ENCODE results near the gene FCRL4. TPM values are rescaled to one million over a fixed set of nuclear protein-coding genes. Genes with fewer than 3 reads are reported as not detected.

FCRL4 gene
- total RNA-seq: not detected

- Mint-ChIP-seq H3K36me3 (no peaks in the 10 kb centered on the region), H3K27me3 (peaks cover 19% of the 10 kb centered on the region), H3K4me1 (peaks cover 11% of the 10 kb centered on the region), H3K9me3 (no peaks in the 10 kb centered on the region), H3K4me3 (no peak within 1 kb of the TSS), H3K27ac (no peak within 1 kb of the TSS)
- ATAC-seq (ENCODE audit: low read depth): no peak
- no peak for DNase-seq
- POLR2A ChIA-PET: no interaction called here
These were observed at the start of gene FCRL4 for GRCh38 chr1:157597959-157598667. FCRL4 (minus strand) TSS chr1:157598085; CDS start chr1:157597944, 141 bp downstream.

- Mint-ChIP-seq H3K27me3 (peaks cover 10% of the 10 kb centered on the region), H3K36me3 (no peaks in the 10 kb centered on the region), H3K27ac (no peak overlapping the region), H3K9me3 (no peaks in the 10 kb centered on the region), H3K4me3 (no peak overlapping the region), H3K4me1 (no peaks in the 10 kb centered on the region)
- POLR2A ChIA-PET: no interaction called here
- no peak for ATAC-seq (ENCODE audit: low read depth)
- no peak for DNase-seq
These were observed 48.3 kb upstream of the FCRL4 start for GRCh38 chr1:157646144-157646543.

- Mint-ChIP-seq H3K36me3 (no peaks in the 10 kb centered on the region), H3K9me3 (no peaks in the 10 kb centered on the region), H3K4me3 (no peak overlapping the region), H3K27me3 (peaks cover 4% of the 10 kb centered on the region), H3K4me1 (no peaks in the 10 kb centered on the region), H3K27ac (no peak overlapping the region)
- ATAC-seq (ENCODE audit: low read depth) (no peak), DNase-seq (no peak)
- POLR2A ChIA-PET: no interaction called here
These were observed 43.3 kb upstream of the FCRL4 start for GRCh38 chr1:157641177-157641576.

GRCh38 chr1:157639800-157640199 lies 41.9 kb upstream of the FCRL4 start:
- Mint-ChIP-seq H3K9me3 (no peaks in the 10 kb centered on the region), H3K4me1 (no peaks in the 10 kb centered on the region), H3K27me3 (peaks cover 2% of the 10 kb centered on the region), H3K36me3 (no peaks in the 10 kb centered on the region), H3K27ac (no peak overlapping the region), H3K4me3 (no peak overlapping the region)
- POLR2A ChIA-PET: no interaction called here
- DNase-seq: no peak
- no peak for ATAC-seq (ENCODE audit: low read depth)

GRCh38 chr1:157628773-157629172 lies 30.9 kb upstream of the FCRL4 start:
- Mint-ChIP-seq H3K4me1 (peaks cover 2% of the 10 kb centered on the region), H3K27me3 (peaks cover 31% of the 10 kb centered on the region), H3K9me3 (no peaks in the 10 kb centered on the region), H3K36me3 (no peaks in the 10 kb centered on the region), H3K4me3 (no peak overlapping the region), H3K27ac (no peak overlapping the region)
- DNase-seq (no peak), ATAC-seq (ENCODE audit: low read depth) (no peak)
- POLR2A ChIA-PET: no interaction called here

- Mint-ChIP-seq H3K36me3 (no peaks in the 10 kb centered on the region), H3K27ac (no peak overlapping the region), H3K4me3 (no peak overlapping the region), H3K4me1 (peaks cover 2% of the 10 kb centered on the region), H3K9me3 (no peaks in the 10 kb centered on the region), H3K27me3 (peaks cover 24% of the 10 kb centered on the region)
- POLR2A ChIA-PET: no interaction called here
- DNase-seq (no peak), ATAC-seq (ENCODE audit: low read depth) (no peak)
These were observed 28.2 kb upstream of the FCRL4 start for GRCh38 chr1:157626099-157626498.

GRCh38 chr1:157624471-157624870 lies 26.6 kb upstream of the FCRL4 start:
- Mint-ChIP-seq H3K36me3 (no peaks in the 10 kb centered on the region), H3K27me3 (peaks cover 16% of the 10 kb centered on the region), H3K4me1 (peaks cover 2% of the 10 kb centered on the region), H3K4me3 (no peak overlapping the region), H3K9me3 (no peaks in the 10 kb centered on the region), H3K27ac (no peak overlapping the region)
- DNase-seq (no peak), ATAC-seq (ENCODE audit: low read depth) (no peak)
- POLR2A ChIA-PET: no interaction called here

- DNase-seq: no peak
- ATAC-seq (ENCODE audit: low read depth): no peak
- H3K27me3 Mint-ChIP-seq: peaks cover 16% of the 10 kb centered on the region
- no peak overlapping the region for H3K4me3 Mint-ChIP-seq
- no peaks in the 10 kb centered on the region for H3K4me1 Mint-ChIP-seq
- no peaks in the 10 kb centered on the region for H3K36me3 Mint-ChIP-seq
- no peaks in the 10 kb centered on the region for H3K9me3 Mint-ChIP-seq
- POLR2A ChIA-PET: no interaction called here
- H3K27ac Mint-ChIP-seq: no peak overlapping the region
These were observed 24.6 kb upstream of the FCRL4 start for GRCh38 chr1:157622471-157622870.

GRCh38 chr1:157618190-157618589 lies 20.3 kb upstream of the FCRL4 start:
- Mint-ChIP-seq H3K9me3 (no peaks in the 10 kb centered on the region), H3K27ac (no peak overlapping the region), H3K36me3 (no peaks in the 10 kb centered on the region), H3K4me1 (no peaks in the 10 kb centered on the region), H3K4me3 (no peak overlapping the region), H3K27me3 (peaks cover 11% of the 10 kb centered on the region)
- POLR2A ChIA-PET: no interaction called here
- no peak for DNase-seq
- no peak for ATAC-seq (ENCODE audit: low read depth)

GRCh38 chr1:157600236-157600635 lies 2.4 kb upstream of the FCRL4 start:
- DNase-seq (no peak), ATAC-seq (ENCODE audit: low read depth) (no peak)
- H3K27me3 Mint-ChIP-seq: peaks cover 17% of the 10 kb centered on the region
- H3K36me3 Mint-ChIP-seq: no peaks in the 10 kb centered on the region
- POLR2A ChIA-PET: no interaction called here
- no peak overlapping the region for H3K27ac Mint-ChIP-seq
- H3K9me3 Mint-ChIP-seq: no peaks in the 10 kb centered on the region
- peaks cover 10% of the 10 kb centered on the region for H3K4me1 Mint-ChIP-seq
- H3K4me3 Mint-ChIP-seq: no peak overlapping the region

- H3K27me3 Mint-ChIP-seq: peaks cover 19% of the 10 kb centered on the region
- no peaks in the 10 kb centered on the region for H3K36me3 Mint-ChIP-seq
- POLR2A ChIA-PET: no interaction called here
- H3K4me1 Mint-ChIP-seq: peaks cover 11% of the 10 kb centered on the region
- DNase-seq (no peak), ATAC-seq (ENCODE audit: low read depth) (no peak)
- no peaks in the 10 kb centered on the region for H3K9me3 Mint-ChIP-seq
- no peak overlapping the region for H3K4me3 Mint-ChIP-seq
- H3K27ac Mint-ChIP-seq: no peak overlapping the region
These were observed 1.5 kb downstream of the FCRL4 start for GRCh38 chr1:157596384-157596783.

- H3K27me3 Mint-ChIP-seq: peaks cover 17% of the 10 kb centered on the region
- H3K36me3 Mint-ChIP-seq: no peaks in the 10 kb centered on the region
- no peak overlapping the region for H3K4me3 Mint-ChIP-seq
- POLR2A ChIA-PET: no interaction called here
- no peak for ATAC-seq (ENCODE audit: low read depth)
- no peak for DNase-seq
- no peaks in the 10 kb centered on the region for H3K9me3 Mint-ChIP-seq
- H3K27ac Mint-ChIP-seq: no peak overlapping the region
- peaks cover 11% of the 10 kb centered on the region for H3K4me1 Mint-ChIP-seq
These were observed 2.5 kb downstream of the FCRL4 start for GRCh38 chr1:157595356-157595755.

- H3K27me3 Mint-ChIP-seq: peaks cover 18% of the 10 kb centered on the region
- H3K9me3 Mint-ChIP-seq: no peaks in the 10 kb centered on the region
- no peaks in the 10 kb centered on the region for H3K36me3 Mint-ChIP-seq
- ATAC-seq (ENCODE audit: low read depth) (no peak), DNase-seq (no peak)
- H3K27ac Mint-ChIP-seq: no peak overlapping the region
- no peak overlapping the region for H3K4me3 Mint-ChIP-seq
- no peaks in the 10 kb centered on the region for H3K4me1 Mint-ChIP-seq
- POLR2A ChIA-PET: no interaction called here
These were observed 11.9 kb downstream of the FCRL4 start for GRCh38 chr1:157585984-157586383.

- Mint-ChIP-seq H3K27me3 (peaks cover 10% of the 10 kb centered on the region), H3K27ac (no peak overlapping the region), H3K4me3 (no peak overlapping the region), H3K4me1 (no peaks in the 10 kb centered on the region), H3K9me3 (no peaks in the 10 kb centered on the region), H3K36me3 (no peaks in the 10 kb centered on the region)
- no peak for ATAC-seq (ENCODE audit: low read depth)
- POLR2A ChIA-PET: no interaction called here
- DNase-seq: no peak
These were observed 13.4 kb downstream of the FCRL4 start for GRCh38 chr1:157584503-157584902.

GRCh38 chr1:157580828-157581210 lies 17.1 kb downstream of the FCRL4 start:
- ATAC-seq (ENCODE audit: low read depth) (no peak), DNase-seq (no peak)
- no peaks in the 10 kb centered on the region for H3K9me3 Mint-ChIP-seq
- POLR2A ChIA-PET: no interaction called here
- no peaks in the 10 kb centered on the region for H3K4me1 Mint-ChIP-seq
- no peak overlapping the region for H3K4me3 Mint-ChIP-seq
- peaks cover 11% of the 10 kb centered on the region for H3K27me3 Mint-ChIP-seq
- H3K27ac Mint-ChIP-seq: no peak overlapping the region
- no peaks in the 10 kb centered on the region for H3K36me3 Mint-ChIP-seq

Data from activated naive CD8-positive, alpha-beta T cell treated with anti-CD3 and anti-CD28 coated beads, Interleukin-2, amount 10 ng/mL, durations not matched to agents 7 days and 5 days (primary cell).